Activated naive CD4-positive, alpha-beta T cell (primary cell): ENCODE results near the gene SPATA45.
"Not testable (repeated sequence)": the region's sequence is repeated elsewhere in the genome, so short reads cannot be mapped to it uniquely, and the experiment has no call there.

ENCODE experiments used
- DNase-seq, 4 experiments: peaks; one replicate each; lab custom pipeline; 2025; lab: John Stamatoyannopoulos, UW

SPATA45 gene

DNA sequence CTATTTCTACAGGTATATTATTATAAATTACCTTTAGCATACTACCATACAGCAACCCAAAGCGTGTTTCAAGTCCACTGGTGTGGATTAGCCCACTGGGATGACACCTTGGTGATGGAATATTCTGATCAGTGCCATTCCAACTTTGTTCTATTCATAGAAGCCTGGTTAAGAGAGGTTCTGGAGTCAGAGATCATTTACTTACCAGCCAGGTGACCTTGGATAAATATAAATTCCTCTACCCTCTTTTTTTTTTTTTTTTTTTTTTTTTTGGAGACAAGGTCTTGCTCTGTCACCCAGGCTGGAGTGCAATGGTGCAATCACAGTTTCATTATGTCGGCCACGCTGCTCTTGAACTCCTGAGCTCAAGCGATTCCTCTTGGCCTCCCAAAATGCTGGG is at the start of gene SPATA45:
Gene SPATA45, minus strand, starts transcription at position 101 of the 400 bp plus-strand sequence. CDS start 11,500 bp downstream, outside the sequence.
- DNase-seq, result no peak

DNA sequence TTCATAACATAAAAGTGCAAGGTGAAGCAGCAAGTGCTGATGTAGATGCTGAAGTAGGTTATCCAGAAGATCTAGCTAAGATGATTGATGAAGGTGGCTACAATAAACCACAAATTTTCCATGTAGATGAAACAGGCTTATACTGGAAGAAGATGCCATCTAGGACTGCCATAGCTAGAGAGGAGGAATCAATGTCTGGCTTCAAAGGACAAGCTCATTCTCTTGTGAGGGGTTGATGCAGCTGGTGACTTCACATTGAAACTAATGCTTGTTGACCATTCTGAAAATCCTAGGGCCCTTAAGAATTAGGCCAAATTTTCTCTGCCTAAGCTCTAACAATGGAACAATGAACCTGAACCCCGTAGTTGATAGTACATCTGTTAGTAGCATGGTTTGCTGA is 44.7 kb upstream of the SPATA45 start:
- DNase-seq, result no peak

DNA sequence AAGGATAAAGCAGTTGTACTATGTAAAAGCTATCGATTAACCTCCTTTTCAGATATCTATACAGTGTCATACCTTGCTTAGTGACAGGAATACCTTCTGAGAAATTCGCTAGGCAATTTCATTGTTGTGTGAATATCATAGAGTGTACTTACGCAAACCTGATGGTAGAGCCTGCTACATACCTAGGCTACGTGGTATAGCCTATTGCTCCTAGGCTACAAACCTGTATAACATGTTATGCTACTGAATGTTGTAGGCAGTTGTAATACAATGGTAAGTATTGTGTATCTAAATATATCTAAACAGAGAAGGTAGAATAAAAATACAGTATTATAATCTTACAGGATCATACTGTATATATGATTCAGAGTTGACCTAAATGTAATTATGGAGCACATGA is 37.1 kb upstream of the SPATA45 start:
- no peak for DNase-seq

DNA sequence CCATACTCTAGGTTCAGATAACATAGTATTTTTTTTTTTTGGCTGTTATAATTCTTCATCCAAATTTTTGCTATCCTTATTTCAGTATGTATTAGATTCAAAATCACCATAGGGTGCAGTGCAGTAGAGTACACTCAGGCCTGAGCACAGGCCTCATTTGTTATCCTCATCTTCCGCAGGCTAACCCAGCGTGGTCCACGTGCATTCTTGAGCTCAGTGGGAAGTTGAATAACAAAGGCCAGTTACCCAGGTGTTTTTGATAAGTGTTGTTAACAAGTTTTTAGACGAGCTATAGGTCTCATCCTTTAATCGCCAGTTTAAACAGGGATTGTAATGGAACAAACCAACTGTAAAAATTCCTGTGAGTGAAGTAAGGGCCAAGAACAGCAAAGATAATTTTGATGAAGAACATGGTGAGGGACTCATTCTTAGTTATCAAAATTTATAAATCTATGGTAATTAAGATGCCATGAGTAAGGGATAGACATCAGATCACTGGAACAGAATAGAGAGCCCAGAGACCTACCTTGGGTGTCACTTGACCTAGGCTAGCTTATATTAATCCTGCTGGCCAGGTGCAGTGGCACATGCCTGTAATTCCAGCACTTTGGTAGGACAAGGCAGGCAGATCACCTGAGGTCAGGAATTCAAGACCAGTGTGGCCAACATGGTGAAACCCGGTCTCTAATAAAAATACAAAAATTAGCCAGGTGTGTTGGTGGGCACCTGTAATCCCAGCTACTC is 32.7 kb upstream of the SPATA45 start:
- no peak for DNase-seq

DNA sequence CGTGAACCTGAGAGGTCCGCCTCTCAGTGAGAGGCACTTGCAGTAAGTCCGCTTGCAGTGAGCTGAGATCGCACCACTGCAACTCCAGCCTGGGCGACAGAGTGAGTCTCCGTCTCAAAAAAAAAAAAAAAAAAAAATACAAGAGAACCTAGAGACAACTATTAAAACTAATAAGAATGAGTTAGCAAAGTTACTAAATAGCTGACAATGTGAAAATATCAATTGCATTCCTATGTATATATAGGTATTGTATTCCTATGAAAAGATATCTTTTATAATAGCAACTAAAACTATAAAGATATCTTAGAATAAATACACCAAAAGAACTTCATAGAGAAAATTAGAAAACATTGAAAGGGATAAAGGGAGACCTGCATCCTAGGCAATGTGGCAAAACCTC is 31.0 kb upstream of the SPATA45 start:
- DNase-seq, result no peak

DNA sequence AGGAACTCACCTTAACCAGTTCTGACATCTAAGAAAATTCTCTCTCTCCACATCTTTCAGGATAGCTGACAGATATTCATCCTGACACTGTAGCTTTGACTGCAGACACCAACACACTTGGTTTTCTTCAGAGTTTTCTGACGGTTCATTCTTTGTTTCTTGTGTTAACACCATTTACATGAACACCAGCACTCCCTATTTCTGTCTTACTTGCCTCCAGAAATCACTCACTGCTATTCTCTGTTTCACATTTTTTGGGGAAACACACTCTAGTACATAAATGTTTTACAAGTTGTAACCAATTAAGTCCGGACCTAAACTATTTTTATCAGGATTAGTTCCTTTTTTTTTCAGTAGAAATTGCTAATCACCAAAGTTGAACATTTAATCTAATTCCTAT is 26.1 kb upstream of the SPATA45 start:
- no peak for DNase-seq

DNA sequence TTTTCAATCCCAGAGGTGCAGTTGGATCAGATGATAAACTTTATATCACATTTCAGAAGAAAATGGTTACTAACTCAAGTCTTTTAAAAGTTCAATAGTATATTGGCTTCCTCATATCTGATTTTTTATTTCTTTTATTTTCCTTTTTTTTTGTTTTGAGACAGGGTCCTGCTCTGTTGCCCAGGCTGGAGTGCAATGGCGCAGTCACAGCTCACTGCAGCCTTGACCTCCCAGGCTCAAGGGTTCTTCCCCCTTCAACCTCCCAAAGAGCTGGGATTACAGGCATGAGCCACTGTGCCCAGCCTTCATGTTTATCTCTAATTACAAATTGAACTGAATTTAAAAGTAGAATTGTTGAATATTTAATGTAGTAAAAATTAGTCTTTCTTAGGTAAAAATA is 24.5 kb upstream of the SPATA45 start:
- DNase-seq, result no peak

DNA sequence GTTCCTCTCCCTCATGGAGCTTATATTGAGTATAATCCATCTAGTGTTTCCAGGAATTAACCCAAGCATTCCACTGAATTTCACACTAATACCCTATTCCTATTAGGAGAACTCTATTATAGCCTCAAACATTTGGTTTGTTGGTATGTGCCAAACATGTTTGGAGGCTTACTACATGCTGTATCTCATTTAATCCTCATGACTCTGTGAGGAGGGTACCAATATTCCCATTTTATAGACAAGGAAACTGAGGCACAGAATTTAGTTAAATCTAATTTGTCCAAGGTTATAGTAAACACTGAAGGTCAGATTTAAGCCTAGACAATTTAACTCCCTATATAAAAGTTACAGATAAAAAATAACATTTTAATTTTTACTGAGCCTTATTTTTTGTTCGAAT is 19.7 kb upstream of the SPATA45 start:
- DNase-seq, result no peak

DNA sequence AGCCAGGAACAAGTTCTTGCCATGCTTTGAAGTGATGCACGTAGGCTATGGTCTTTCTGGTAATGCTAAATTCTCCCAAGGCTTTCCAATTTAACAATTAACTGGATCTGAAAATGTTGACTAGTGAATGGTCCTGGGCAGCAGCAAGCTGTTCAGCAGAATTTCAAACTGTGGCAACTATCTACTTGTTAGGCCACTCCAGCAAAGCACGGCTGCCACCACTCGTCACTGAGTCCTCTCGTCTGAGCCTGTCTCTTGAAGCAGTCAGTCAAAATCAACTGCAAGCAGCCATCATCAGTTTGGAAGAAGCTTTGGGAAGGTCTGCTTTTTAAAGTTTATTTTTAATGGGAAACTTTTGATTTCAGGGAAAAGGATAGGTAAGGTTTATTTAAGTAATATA is 16.8 kb upstream of the SPATA45 start:
- DNase-seq, result no peak

DNA sequence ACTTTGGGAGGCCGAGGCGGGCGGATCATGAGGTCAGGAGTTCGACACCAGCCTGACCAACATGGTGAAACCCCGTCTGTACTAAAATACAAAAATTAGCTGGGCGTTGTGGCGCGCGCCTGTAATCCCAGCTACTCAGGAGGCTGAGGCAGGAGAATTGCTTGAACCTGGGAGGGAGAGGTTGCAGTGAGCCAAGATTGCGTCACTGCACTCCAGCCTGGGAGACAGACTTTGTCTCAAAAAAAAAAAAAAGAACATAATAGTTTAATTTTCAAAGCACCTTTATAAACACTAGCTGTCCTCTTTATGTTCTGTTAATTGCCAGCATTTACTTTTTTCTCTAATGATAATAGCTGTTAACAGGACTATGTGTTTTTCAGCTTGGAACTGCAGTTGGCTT is 15.9 kb upstream of the SPATA45 start:
- DNase-seq, result not testable (repeated sequence)

DNA sequence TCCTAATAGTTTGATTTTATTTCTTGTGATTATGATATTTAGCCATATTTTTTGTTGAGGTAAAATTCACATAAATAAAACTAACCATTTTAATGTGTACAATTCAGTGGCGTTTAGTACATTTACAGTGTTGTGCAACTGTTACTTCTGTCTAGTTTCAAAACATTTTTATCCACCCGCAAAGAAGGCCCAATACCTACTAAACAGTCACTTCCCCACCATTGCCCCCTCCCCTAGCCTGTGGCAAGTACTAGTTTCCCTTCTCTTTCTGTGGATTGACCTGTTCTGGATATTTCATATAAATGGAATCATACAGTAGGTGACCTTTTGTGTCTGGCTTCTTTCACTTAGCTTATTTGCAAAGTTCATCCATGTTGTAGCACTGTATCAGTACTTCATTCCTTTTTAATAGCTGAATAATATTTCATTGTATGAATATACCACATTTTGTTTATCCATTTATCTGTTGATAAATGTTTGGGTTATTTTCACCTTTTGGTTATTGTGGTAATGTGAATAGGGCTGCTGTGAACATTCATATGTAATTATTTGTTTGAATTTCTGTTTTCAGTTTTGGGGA is 14.8 kb upstream of the SPATA45 start:
- DNase-seq, result no peak

DNA sequence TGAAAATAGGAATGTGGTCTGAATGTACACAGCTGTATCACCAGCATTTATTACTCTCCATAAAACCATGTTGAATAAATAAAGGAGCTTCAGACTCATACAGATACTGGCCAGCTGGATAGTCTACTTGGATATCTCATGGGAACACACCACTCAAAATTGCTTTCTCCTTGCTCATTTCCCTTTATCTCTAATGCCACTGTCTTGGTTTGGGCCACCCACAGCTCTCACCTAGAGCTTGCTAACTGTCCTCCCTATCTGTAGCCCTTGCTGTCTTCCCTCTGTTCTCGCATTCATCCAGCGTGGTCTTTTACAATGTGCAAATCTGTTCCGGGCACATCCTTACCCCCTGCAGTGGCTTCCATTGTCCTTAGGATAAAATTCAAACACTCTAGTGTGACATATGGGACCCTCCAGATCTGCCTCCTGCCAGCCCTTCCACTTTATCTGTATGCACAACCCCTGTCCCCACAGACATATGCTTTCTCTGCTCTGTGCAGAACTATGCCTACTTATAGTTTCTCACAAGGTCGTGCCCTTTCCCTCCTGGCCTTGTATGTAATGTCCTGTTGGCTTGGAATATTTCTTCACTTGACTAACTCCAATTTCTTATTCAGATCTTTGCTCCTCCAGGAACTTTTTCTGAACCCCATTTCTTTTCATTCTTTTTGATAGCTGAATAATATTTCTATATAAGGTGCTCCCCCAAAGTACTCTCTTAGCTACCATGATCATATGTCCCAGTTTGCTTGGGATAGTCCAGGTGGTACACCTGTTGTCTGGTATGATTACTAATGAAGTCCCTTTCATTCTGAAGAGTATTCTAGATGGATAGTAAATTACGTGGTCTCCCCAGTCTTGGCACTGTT is 13.5 kb upstream of the SPATA45 start:
- no peak for DNase-seq

DNA sequence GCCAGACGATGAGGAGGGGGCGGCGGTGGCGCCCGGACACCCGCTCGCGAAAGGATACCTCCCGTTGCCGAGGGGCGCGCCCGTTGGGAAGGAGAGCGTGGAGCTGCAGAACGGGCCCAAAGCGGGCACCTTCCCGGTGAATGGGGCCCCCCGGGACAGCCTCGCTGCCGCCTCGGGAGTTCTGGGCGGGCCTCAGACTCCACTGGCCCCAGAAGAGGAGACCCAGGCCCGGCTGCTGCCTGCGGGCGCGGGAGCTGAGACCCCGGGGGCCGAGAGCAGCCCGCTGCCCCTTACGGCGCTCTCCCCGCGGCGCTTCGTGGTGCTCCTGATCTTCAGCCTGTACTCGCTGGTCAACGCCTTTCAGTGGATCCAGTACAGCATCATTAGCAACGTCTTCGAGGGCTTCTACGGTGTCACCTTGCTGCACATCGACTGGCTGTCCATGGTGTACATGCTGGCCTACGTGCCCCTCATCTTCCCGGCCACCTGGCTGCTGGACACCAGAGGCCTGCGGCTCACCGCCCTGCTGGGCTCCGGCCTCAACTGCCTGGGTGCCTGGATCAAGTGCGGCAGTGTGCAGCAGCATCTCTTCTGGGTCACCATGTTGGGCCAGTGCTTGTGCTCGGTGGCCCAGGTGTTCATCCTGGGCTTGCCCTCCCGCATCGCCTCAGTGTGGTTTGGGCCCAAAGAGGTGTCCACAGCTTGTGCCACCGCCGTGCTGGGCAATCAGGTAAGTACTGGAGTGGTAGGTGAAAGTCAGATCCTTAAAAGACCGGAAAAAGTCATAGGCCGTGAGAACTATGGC is 11.2 kb upstream of the SPATA45 start:
- DNase-seq, result no peak

DNA sequence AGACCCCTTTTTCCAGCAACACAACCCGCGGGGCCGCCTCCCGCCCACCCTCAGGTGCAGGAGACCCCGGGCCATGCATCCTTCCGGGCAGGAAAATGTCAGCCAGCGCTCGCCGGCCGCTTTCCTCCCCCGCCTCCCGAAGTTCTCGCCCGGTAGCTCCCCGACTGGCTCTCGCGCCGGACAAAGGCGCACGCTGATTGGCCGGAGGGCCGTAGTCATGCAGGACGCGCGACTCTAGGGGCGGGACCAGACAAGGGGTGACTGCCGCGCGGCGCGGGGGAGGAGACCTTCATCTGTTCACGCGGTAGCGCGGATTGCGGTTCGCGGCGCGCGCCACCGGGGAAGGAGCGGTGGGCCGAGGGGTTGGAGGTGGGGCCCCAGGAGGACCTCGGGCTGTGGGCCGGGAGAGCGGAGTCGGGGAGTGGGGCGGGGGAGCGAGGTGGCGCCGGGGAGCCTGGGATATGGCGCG is 10.6 kb upstream of the SPATA45 start, which contains the start of gene FLVCR1:
Gene FLVCR1, plus strand, starts transcription at position 284 of the 469 bp plus-strand sequence. Its CDS starts 178 bp downstream, at position 462.
- DNase-seq, result peak; percentile 69 to 84 (median 72)

DNA sequence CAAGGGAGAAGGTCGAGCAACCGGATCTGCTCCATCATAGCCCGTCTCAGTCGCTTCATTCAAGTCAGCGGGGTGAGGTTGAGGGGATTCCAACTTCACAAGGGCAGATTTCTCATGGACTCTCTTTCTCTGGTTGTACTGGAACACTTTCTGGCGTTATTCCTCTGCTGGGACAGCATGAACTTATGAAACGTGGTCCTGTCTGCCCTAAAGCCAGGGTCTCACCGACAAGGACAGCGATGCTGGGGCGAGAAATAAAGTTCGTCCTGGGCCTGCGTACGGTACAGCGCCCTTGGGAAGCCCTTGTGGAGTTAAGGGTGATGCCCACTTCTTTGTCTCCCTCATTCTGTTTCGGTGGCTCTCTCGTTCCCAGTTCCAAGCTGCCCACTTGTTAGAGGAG is 9.3 kb upstream of the SPATA45 start:
- DNase-seq, result no peak

DNA sequence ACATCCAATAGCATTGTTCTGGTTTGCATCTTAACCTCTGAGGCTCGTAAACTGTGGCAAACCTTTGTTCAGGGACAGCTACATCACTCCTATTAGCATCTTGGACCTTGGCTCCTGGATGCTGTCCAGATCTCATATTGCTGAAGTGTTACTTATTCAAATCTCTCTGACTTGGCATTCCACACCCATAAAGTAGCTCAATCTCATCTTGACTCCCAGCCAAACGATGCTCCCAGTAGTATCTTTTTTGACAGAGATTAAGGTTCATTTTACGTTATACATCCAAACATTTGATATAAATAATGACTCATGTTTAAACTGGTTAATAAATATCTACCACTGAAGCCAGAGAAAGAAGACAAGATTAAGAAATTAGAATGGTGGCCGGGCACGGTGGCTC is 6.2 kb upstream of the SPATA45 start:
- DNase-seq, result no peak

DNA sequence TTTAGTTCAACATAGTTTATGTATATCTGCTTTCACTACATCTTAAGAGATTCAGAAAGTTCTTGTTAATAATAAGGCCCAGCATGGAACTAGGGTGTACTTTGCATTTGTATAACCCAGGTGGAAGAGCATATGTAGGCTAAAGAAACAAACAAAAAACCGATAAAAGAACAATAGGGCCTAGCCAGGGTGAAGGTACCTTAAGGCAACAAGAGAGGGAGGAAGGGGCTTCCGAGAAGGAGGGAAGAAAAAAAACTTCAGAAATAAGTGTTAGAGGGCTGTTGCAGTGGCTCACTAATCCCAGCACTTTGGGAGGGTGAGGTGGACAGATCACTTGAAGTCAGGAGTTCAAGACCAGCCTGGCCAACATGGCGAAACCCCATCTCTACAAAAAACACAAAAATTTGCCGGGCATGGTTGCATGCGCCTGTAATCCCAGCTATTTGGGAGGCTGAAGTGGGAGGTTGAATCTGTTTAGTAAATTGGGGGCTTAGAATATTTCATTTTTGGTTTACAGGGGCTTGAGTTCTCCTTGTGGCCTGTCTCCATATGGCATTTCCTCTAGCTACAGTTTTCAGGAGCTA is 4.7 kb upstream of the SPATA45 start:
- DNase-seq, result no peak

DNA sequence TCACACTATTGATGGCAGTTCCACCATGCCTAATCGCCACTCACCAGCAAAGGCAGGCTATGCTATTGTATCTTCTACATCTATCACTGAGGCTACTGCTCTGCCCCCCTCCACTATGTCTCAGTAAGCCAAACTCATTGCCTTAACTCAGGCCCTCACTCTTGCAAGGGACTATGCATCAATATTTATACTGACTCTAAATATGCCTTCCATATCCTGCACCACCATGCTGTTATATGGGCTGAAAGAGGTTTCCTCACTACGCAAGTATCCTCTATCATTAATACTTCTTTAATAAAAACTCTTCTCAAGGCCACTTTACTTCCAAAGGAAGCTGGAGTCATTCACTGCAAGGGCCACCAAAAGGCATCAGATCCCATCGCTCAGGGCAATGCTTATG is 2.9 kb downstream of the SPATA45 start:
- not testable (repeated sequence) for DNase-seq

DNA sequence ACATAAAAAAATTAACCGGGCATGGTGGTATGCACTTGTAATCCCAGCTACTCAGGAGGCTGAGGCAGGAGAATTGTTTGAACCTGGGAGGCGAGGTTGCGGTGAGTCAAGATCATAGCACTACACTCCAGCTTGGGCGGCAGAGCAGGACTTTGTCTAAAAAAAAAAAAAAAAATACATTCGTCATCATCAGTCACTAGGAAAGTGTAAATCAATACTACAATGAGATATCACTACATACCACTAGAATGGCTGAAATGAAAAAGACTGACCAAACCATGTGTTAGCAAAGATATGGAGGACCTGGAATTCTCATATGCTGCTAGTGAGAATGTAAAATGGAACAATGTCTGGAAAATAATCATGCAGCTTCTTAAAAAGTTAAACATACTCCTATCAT is 9.3 kb downstream of the SPATA45 start:
- DNase-seq, result no peak

DNA sequence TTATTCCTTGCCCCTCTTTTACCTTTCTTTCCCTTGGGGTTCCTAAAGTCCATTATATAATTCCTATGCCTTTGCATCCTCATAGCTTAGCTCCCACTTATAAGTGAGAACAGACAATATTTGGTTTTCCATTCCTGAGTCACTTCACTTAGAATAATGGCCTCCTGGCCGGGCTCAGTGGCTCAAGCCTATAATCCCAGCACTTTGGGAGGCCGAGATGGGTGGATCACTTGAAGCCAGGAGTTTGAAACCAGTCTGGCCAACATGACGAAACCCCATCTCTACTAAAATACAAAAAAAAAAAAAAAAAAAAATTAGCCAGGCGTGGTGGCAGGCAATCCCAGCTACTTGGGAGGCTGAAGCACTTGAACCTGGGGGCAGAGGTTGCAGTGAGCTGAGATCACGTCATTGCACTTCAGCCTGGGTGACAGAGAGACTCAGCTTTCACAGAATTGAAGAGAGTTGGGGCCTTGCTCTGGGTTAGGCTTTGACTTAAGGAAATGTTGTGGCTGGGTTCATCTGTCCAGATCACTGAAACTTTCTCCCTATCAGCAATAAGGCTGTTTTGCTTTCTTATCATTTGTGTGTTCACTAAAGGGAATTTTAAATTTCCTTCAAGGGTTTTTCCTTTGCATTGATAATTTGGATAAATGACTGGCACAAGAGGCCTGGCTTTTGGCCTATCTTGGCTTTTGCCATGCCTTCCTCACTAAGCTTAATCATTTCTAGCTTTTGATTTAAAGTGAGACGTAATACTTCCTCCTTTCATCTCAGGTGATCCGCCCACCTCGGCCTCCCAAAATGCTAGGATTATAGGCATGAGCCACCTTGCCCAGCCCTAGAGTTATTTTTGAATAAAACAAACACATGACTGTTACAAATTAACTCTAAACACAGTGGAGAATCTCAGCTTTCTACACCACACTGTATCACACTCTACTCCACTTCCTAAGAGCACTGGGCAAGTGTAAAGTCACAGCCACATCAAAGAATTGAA is 13.9 kb downstream of the SPATA45 start:
- DNase-seq, result not testable (repeated sequence)
